ENCODE measurements around the gene DIPK1A.
A peak's percentile ranks its signal among the peaks of the same experiment; 100 is the strongest.

DIPK1A gene

DNA sequence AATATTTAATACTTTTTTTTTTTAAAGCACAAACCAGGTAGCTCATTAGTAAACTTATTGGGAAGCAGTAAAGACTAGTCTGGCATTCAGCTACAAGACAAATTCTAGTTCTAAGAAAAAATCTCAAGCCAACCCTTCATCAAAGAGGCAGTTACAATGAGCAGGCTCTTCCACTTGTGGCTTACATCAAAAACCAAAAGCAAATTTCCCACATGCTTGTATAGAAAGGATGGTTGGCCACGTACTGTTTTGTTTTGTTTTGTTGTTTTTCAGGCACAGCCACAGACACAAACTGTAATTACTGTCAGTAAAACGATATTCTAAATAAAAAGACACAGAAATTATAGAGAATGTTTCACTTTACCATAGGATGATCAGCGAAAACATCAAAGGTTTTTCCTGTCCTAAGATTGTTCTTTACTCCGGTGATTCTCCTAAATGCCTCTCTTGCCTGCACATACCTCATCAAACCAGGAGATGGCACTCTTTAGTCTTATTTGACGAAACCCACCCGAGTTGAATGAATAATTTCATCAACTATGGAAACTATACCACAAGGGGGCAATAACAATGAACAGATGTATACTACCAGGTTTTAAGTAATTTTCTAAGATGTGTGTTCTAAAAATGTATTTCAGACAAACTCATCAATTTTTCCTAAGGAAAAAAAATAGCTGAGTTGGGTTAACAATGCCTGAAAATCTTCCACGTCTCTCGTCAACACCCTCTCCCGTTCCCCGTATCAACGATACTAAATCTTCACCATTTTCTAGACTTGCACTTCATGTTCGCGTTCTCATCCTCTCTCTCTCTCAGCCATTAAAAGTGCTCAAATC, 102.5 kb downstream of the DIPK1A start (continued):
- no peak for TF ChIP-seq ZSCAN18 (tag by site-specific recombination; IDR thresholded peaks at IDR 0.05)
- TF ChIP-seq, protein P1, sequence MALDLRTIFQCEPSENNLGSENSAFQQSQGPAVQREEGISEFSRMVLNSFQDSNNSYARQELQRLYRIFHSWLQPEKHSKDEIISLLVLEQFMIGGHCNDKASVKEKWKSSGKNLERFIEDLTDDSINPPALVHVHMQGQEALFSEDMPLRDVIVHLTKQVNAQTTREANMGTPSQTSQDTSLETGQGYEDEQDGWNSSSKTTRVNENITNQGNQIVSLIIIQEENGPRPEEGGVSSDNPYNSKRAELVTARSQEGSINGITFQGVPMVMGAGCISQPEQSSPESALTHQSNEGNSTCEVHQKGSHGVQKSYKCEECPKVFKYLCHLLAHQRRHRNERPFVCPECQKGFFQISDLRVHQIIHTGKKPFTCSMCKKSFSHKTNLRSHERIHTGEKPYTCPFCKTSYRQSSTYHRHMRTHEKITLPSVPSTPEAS (tag by site-specific recombination; IDR thresholded peaks at IDR 0.05): no peak
- no peak for TF ChIP-seq ZNF670 (tag by site-specific recombination; IDR thresholded peaks at IDR 0.05; ENCODE audit: low read depth)
- TF ChIP-seq ZNF146 (tag by site-specific recombination; IDR thresholded peaks at IDR 0.05): no peak
- no peak for TF ChIP-seq HOXD13 (CRISPR knock-in tag; IDR thresholded peaks at IDR 0.05; ENCODE audit: borderline replicate concordance)
- no peak for TF ChIP-seq ZNF639 (tag by site-specific recombination; IDR thresholded peaks at IDR 0.05)
- TF ChIP-seq ZNF155 (tag by site-specific recombination; IDR thresholded peaks at IDR 0.05): no peak
- TF ChIP-seq ZNF629 (tag by site-specific recombination; IDR thresholded peaks at IDR 0.05): peak; percentile 11; the same call in 1 of the 2 replicates
- TF ChIP-seq, protein P2, sequence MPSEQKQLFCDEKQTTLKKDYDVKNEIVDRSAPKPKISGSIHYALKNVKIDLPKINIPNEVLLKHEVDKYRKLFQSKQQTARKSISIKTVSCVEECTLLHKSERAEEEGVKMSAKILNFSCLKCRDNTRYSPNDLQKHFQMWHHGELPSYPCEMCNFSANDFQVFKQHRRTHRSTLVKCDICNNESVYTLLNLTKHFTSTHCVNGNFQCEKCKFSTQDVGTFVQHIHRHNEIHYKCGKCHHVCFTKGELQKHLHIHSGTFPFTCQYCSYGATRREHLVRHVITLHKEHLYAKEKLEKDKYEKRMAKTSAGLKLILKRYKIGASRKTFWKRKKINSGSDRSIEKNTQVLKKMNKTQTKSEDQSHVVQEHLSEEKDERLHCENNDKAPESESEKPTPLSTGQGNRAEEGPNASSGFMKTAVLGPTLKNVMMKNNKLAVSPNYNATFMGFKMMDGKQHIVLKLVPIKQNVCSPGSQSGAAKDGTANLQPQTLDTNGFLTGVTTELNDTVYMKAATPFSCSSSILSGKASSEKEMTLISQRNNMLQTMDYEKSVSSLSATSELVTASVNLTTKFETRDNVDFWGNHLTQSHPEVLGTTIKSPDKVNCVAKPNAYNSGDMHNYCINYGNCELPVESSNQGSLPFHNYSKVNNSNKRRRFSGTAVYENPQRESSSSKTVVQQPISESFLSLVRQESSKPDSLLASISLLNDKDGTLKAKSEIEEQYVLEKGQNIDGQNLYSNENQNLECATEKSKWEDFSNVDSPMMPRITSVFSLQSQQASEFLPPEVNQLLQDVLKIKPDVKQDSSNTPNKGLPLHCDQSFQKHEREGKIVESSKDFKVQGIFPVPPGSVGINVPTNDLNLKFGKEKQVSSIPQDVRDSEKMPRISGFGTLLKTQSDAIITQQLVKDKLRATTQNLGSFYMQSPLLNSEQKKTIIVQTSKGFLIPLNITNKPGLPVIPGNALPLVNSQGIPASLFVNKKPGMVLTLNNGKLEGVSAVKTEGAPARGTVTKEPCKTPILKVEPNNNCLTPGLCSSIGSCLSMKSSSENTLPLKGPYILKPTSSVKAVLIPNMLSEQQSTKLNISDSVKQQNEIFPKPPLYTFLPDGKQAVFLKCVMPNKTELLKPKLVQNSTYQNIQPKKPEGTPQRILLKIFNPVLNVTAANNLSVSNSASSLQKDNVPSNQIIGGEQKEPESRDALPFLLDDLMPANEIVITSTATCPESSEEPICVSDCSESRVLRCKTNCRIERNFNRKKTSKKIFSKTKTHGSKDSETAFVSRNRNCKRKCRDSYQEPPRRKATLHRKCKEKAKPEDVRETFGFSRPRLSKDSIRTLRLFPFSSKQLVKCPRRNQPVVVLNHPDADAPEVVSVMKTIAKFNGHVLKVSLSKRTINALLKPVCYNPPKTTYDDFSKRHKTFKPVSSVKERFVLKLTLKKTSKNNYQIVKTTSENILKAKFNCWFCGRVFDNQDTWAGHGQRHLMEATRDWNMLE (tag by site-specific recombination; conservative IDR thresholded peaks at IDR 0.05; ENCODE audit: low read depth): no peak
- TF ChIP-seq ZNF112 (tag by site-specific recombination; IDR thresholded peaks at IDR 0.05): no peak
- no peak for TF ChIP-seq TRIM28 (IDR thresholded peaks at IDR 0.05; ENCODE audit: borderline replicate concordance, low read length)
- TF ChIP-seq ZNF121 (tag by site-specific recombination; IDR thresholded peaks at IDR 0.05): no peak
- peak; percentile 47; the same call in 1 of the 2 replicates for TF ChIP-seq PRDM10 (tag by site-specific recombination; IDR thresholded peaks at IDR 0.05)

All from HEK293 (cell line).